HepG2 (cell line): ENCODE measurements around the gene GNB1. TPM values are rescaled to one million over a fixed set of nuclear protein-coding genes. Genes with fewer than 3 reads are reported as not detected.

Experiments
- ATAC-seq: fragments of 200-7000 bp; cut with Tn5 transposase; 3 replicates; pipeline ENCODE4 v1.9.1; 2020; ENCODE audit warnings: mild to moderate bottlenecking, moderate library complexity
- BruUV-seq: library from RNA; stranded (reverse); fragments of 400-500 nt; replicated peaks from 2 replicates; lab custom pipeline; 2021; lab: Mats Ljungman, UMichigan
- CTCF ChIA-PET: fragments of 300-600 bp; formaldehyde crosslinking; extraction: SDS; loops from one replicate; lab custom pipeline; 2021; ENCODE audit warnings: low total read pairs, inconsistent platforms, low intra/inter-chr PET ratio; lab: Yijun Ruan, JAX
- POLR2A ChIA-PET: fragments of 350-600 bp; sonication (Branson Sonifier 250); formaldehyde crosslinking; loops from one replicate; lab custom pipeline; 2020; ENCODE audit warnings: antibody characterized with exemption, inconsistent platforms; lab: Yijun Ruan, JAX
- DNase-seq: peaks from one replicate; pipeline ENCODE4 v3.0.0-alpha.2; 2015; ENCODE audit warnings: low spot score
- FAIRE-seq: peaks from 3 replicates; lab custom pipeline; 2011; peaks lifted over from hg19 to GRCh38; lab: Jason Lieb, UNC
- H2AFZ ChIP-seq: one replicate; pipeline ENCODE4 v1.6.1; 2011; ENCODE audit warnings: low read length, inconsistent platforms
- H3K27ac ChIP-seq: fragments of 300-600 bp; 3 replicates; pipeline ENCODE4 v1.8.0; 2011; ENCODE audit warnings: mixed run types, mild to moderate bottlenecking, mixed read lengths, low read length, inconsistent platforms; ENCODE audit not compliant: insufficient read depth; ENCODE audit errors: extremely low read length
- H3K27me3 ChIP-seq, 2 experiments: fragments of 200-600 bp in 1 of 2; 2 replicates in 1 of 2; 3 replicates in 1 of 2; pipeline versions ENCODE4 v1.6.0 to v1.8.0; 2011; ENCODE audit warnings: low read length in 2 of 2, mild to moderate bottlenecking in 2 of 2, moderate library complexity in 2 of 2, inconsistent platforms in 1 of 2; ENCODE audit not compliant: insufficient read depth in 2 of 2, control insufficient read depth in 1 of 2
- H3K36me3 ChIP-seq, 2 experiments: fragments of 200-600 bp in 1 of 2; replicated peaks in 1 of 2; 2 replicates in 1 of 2; 3 replicates in 1 of 2; pipeline versions ENCODE4 v1.5.1 to v1.8.0; 2011; ENCODE audit warnings: low read length in 2 of 2, inconsistent platforms in 1 of 2; ENCODE audit not compliant: insufficient read depth in 2 of 2, control insufficient read depth in 1 of 2
- H3K4me1 ChIP-seq: 2 replicates; pipeline ENCODE4 v1.5.1; 2012; ENCODE audit warnings: low read length, inconsistent platforms; ENCODE audit not compliant: insufficient read depth
- H3K4me2 ChIP-seq: 2 replicates; pipeline ENCODE4 v1.6.0; 2011; ENCODE audit warnings: low read depth, low read length, inconsistent platforms
- H3K4me3 ChIP-seq, 3 experiments: fragments of 200-600 bp in 1 of 3; sonication (generic), shearing (Covaris generic) in 1 of 3; replicated peaks in 1 of 3; 2 replicates each; pipeline ENCODE4 v1.5.1; 2011 to 2016; ENCODE audit warnings: low read length in 3 of 3, inconsistent platforms in 2 of 3, low read depth in 2 of 3, mild to moderate bottlenecking in 2 of 3, control low read depth in 1 of 3, mixed read lengths in 1 of 3; ENCODE audit not compliant: insufficient read depth in 1 of 3
- H3K79me2 ChIP-seq: one replicate; pipeline ENCODE4 v1.6.1; 2011; ENCODE audit warnings: low read length, inconsistent platforms; ENCODE audit not compliant: insufficient read depth
- H3K9ac ChIP-seq: 2 replicates; pipeline ENCODE4 v1.6.0; 2011; ENCODE audit warnings: mild to moderate bottlenecking, low read depth, low read length, inconsistent platforms; ENCODE audit not compliant: insufficient read depth
- H3K9me3 ChIP-seq: 2 replicates; pipeline ENCODE4 v1.5.1; 2012; ENCODE audit warnings: mild to moderate bottlenecking, low read length
- H4K20me1 ChIP-seq: 2 replicates; pipeline ENCODE4 v1.6.0; 2011; ENCODE audit warnings: inconsistent platforms, mild to moderate bottlenecking, low read length, moderate library complexity; ENCODE audit not compliant: insufficient read depth
- AKAP8 ChIP-seq: sonication (generic); formaldehyde crosslinking; IDR thresholded peaks from 2 replicates; pipeline ENCODE4 v1.5.1; 2020; ENCODE audit warnings: mild to moderate bottlenecking, missing genetic modification reagents
- EEA1 ChIP-seq: sonication (generic); formaldehyde crosslinking; IDR thresholded peaks from 2 replicates; pipeline ENCODE4 v1.5.1; 2020; ENCODE audit warnings: mild to moderate bottlenecking, missing genetic modification reagents, borderline replicate concordance
- HOXA9 ChIP-seq: sonication (generic); formaldehyde crosslinking; IDR thresholded peaks from 2 replicates; pipeline ENCODE4 v1.8.1; 2022; ENCODE audit warnings: missing genetic modification reagents, mild to moderate bottlenecking, moderate library complexity, borderline replicate concordance
- JUN ChIP-seq: sonication (generic); formaldehyde crosslinking; IDR thresholded peaks from 2 replicates; pipeline ENCODE4 v1.4.0; 2020; ENCODE audit warnings: mild to moderate bottlenecking, missing genetic modification reagents
- MAX ChIP-seq: IDR thresholded peaks from 2 replicates; pipeline ENCODE4 v1.6.1; 2012; ENCODE audit warnings: inconsistent platforms
- NFKBIZ ChIP-seq: IDR thresholded peaks from 2 replicates; pipeline ENCODE4 v1.6.1; 2018; ENCODE audit warnings: missing genetic modification reagents, missing compliant biosample characterization
- PRPF4 ChIP-seq: fragments of 200-400 bp; formaldehyde crosslinking; IDR thresholded peaks from 2 replicates; pipeline ENCODE4 v1.6.1; 2016; ENCODE audit warnings: low read length, low read depth; ENCODE audit not compliant: poor library complexity, severe bottlenecking
- SIX1 ChIP-seq: sonication (generic); formaldehyde crosslinking; IDR thresholded peaks from 2 replicates; pipeline ENCODE4 v1.4.0; 2020; ENCODE audit warnings: missing genetic modification reagents, borderline replicate concordance
- SPEN ChIP-seq: sonication (generic); formaldehyde crosslinking; IDR thresholded peaks from 2 replicates; pipeline ENCODE4 v1.5.1; 2020; ENCODE audit warnings: low read depth, mild to moderate bottlenecking, missing genetic modification reagents
- ZBTB8A ChIP-seq: sonication (generic); formaldehyde crosslinking; IDR thresholded peaks from 2 replicates; pipeline ENCODE4 v1.4.0; 2020; ENCODE audit warnings: mild to moderate bottlenecking, low read depth, missing genetic modification reagents, borderline replicate concordance
- ZNF260 ChIP-seq: sonication (generic); formaldehyde crosslinking; IDR thresholded peaks from 2 replicates; pipeline ENCODE4 v1.4.0; 2020; ENCODE audit warnings: missing genetic modification reagents, low read depth, mild to moderate bottlenecking, borderline replicate concordance
- ZNF510 ChIP-seq: sonication (generic); formaldehyde crosslinking; IDR thresholded peaks from 2 replicates; pipeline ENCODE4 v1.4.0; 2020; ENCODE audit warnings: low read depth, mild to moderate bottlenecking, missing genetic modification reagents
- ZNF652 ChIP-seq: IDR thresholded peaks from 2 replicates; pipeline ENCODE4 v1.6.1; 2016; ENCODE audit warnings: low read depth, borderline replicate concordance
- ZSCAN20 ChIP-seq: sonication (generic); formaldehyde crosslinking; IDR thresholded peaks from 2 replicates; pipeline ENCODE4 v1.4.0; 2020; ENCODE audit warnings: missing genetic modification reagents, mild to moderate bottlenecking, borderline replicate concordance
- ZSCAN21 ChIP-seq: sonication (generic); formaldehyde crosslinking; IDR thresholded peaks from 2 replicates; pipeline ENCODE4 v1.8.0; 2022; ENCODE audit warnings: mild to moderate bottlenecking, missing genetic modification reagents, moderate library complexity, borderline replicate concordance
- WGBS: methylation state at CpG from one replicate; pipeline ENCODE4 v1.1.6; 2017; ENCODE audit warnings: low lambda C conversion rate; 5-methylcytosine and 5-hydroxymethylcytosine counted together
- in situ Hi-C: cut with HindIII; loops from 2 replicates; pipeline ENCODE4 v1.10.0; 2017; ENCODE audit warnings: low pct_unique_long_range_greater_than_20kb; ENCODE audit not compliant: extremely low pct_ligation_motif_present
- intact Hi-C: fragments of 100-400 bp; cut with micrococcal nuclease; formaldehyde crosslinking; loops from one replicate; pipeline ENCODE4 v1.10.0; 2022; ENCODE audit not compliant: unreplicated experiment
- polyA plus RNA-seq, 8 experiments: library from polyadenylated mRNA; depleted of rRNA in 3 of 8; stranded (reverse) in 7 of 8; unstranded in 1 of 8; fragments of >200 nt; fragmentation: Illumina TruSeq in 4 of 8; extraction: Trizol in 4 of 8; gene quantifications; 2 replicates each; pipeline versions ENCODE4 v1.2.1 to v1.2.3, GENCODE V29; 2011 to 2016; ENCODE audit warnings: low read depth in 4 of 8, missing spikeins in 1 of 8, mixed read lengths in 1 of 8; ENCODE audit not compliant: insufficient read depth in 1 of 8
- total RNA-seq, 5 experiments: library from RNA; depleted of rRNA; stranded (reverse); fragments of >200 nt; fragmentation: Illumina TruSeq; extraction: Trizol; gene quantifications; 2 replicates each; pipeline ENCODE4 v1.2.3, GENCODE V29; 2016; ENCODE audit warnings: low read depth in 1 of 5
- TF ChIP-seq, protein P1 (sequence below): IDR thresholded peaks from 2 replicates; pipeline ENCODE4 v1.4.0; 2020; ENCODE audit warnings: mild to moderate bottlenecking, missing genetic modification reagents

Gene GNB1
- total and polyA plus RNA-seq, 2 of the 13 experiments (the other 11 are each of a cell fraction or from before 2014, with no cell fraction given) = 66.2 to 327 TPM

- FAIRE-seq (no peak), ATAC-seq (no peak), DNase-seq (no peak)
- intact Hi-C loops (no loop called here), in situ Hi-C loops (no loop called here)
- Histone ChIP-seq H3K27ac (no peak overlapping the region), H2AFZ (no peak overlapping the region), H3K4me1 (peaks cover 21% of the 10 kb centered on the region), H3K27me3 (no peaks in the 10 kb centered on the region), H3K9ac (no peak overlapping the region), H3K4me3 (no peak overlapping the region), H3K4me2 (no peak overlapping the region), H4K20me1 (no peaks in the 10 kb centered on the region), H3K79me2 (peaks cover 3% of the 10 kb centered on the region), H3K36me3 (peaks cover 41 to 79% of the 10 kb centered on the region in 2 experiments), H3K9me3 (no peaks in the 10 kb centered on the region)
- TF ChIP-seq ZSCAN20 (CRISPR knock-in tag) = no peak
- TF ChIP-seq SIX1 (CRISPR knock-in tag) = no peak
- TF ChIP-seq ZNF652 (CRISPR knock-in tag) = no peak
- no peak for TF ChIP-seq NFKBIZ
- TF ChIP-seq ZBTB8A (CRISPR knock-in tag) = no peak
- no peak for TF ChIP-seq AKAP8 (CRISPR knock-in tag)
- TF ChIP-seq ZSCAN21 (CRISPR knock-in tag) = no peak
- ChIA-PET POLR2A (no interaction called here), CTCF (no interaction called here)
- WGBS = 97% methylated on average over 10 of the region's 10 CpGs
- no TSS peak for BruUV-seq
Observed at GRCh38 chr1:1760715-1761114, 130.2 kb downstream of the GNB1 start.

- H3K79me2 ChIP-seq = peaks cover 3% of the 10 kb centered on the region
- DNase-seq (no peak), FAIRE-seq (no peak), ATAC-seq (no peak)
- no peak overlapping the region for H3K9ac ChIP-seq
- no peak overlapping the region for H3K4me2 ChIP-seq
- intact Hi-C loops (no loop called here), in situ Hi-C loops (no loop called here)
- H3K9me3 ChIP-seq = no peaks in the 10 kb centered on the region
- H3K4me1 ChIP-seq = peaks cover 21% of the 10 kb centered on the region
- H4K20me1 ChIP-seq = no peaks in the 10 kb centered on the region
- H3K27me3 ChIP-seq = no peaks in the 10 kb centered on the region
- H3K27ac ChIP-seq = no peak overlapping the region
- 97% methylated on average over 13 of the region's 20 CpGs for WGBS
- BruUV-seq = no TSS peak
- no peak overlapping the region for H3K4me3 ChIP-seq
- ChIA-PET POLR2A (no interaction called here), CTCF (no interaction called here)
- peaks cover 44 to 83% of the 10 kb centered on the region in 2 experiments for H3K36me3 ChIP-seq
- H2AFZ ChIP-seq = no peak overlapping the region
- TF ChIP-seq EEA1 (CRISPR knock-in tag) (no peak), MAX (no peak), ZNF260 (CRISPR knock-in tag) (no peak), HOXA9 (CRISPR knock-in tag) (no peak), SPEN (CRISPR knock-in tag) (no peak), JUN (CRISPR knock-in tag) (no peak), ZNF510 (CRISPR knock-in tag) (no peak), PRPF4 (no peak)
- TF ChIP-seq, protein P1, sequence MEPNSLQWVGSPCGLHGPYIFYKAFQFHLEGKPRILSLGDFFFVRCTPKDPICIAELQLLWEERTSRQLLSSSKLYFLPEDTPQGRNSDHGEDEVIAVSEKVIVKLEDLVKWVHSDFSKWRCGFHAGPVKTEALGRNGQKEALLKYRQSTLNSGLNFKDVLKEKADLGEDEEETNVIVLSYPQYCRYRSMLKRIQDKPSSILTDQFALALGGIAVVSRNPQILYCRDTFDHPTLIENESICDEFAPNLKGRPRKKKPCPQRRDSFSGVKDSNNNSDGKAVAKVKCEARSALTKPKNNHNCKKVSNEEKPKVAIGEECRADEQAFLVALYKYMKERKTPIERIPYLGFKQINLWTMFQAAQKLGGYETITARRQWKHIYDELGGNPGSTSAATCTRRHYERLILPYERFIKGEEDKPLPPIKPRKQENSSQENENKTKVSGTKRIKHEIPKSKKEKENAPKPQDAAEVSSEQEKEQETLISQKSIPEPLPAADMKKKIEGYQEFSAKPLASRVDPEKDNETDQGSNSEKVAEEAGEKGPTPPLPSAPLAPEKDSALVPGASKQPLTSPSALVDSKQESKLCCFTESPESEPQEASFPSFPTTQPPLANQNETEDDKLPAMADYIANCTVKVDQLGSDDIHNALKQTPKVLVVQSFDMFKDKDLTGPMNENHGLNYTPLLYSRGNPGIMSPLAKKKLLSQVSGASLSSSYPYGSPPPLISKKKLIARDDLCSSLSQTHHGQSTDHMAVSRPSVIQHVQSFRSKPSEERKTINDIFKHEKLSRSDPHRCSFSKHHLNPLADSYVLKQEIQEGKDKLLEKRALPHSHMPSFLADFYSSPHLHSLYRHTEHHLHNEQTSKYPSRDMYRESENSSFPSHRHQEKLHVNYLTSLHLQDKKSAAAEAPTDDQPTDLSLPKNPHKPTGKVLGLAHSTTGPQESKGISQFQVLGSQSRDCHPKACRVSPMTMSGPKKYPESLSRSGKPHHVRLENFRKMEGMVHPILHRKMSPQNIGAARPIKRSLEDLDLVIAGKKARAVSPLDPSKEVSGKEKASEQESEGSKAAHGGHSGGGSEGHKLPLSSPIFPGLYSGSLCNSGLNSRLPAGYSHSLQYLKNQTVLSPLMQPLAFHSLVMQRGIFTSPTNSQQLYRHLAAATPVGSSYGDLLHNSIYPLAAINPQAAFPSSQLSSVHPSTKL = no peak
Observed at GRCh38 chr1:1760345-1760650, 130.6 kb downstream of the GNB1 start.
